Retinal pigment epithelial cell (primary cell): Measurements from ENCODE around the gene TMPRSS3.

Experiments
- DNase-seq: peaks from one replicate; pipeline ENCODE4 v3.0.0-alpha.2; 2010; ENCODE audit warnings: low read depth
- H3K4me3 ChIP-seq: 2 replicates; pipeline ENCODE4 v1.5.1; 2011; ENCODE audit warnings: mild to moderate bottlenecking, low read length, control low read depth, moderate library complexity
- TF ChIP-seq, protein P1 (sequence below): conservative IDR thresholded peaks from 2 replicates; pipeline ENCODE4 v1.5.1; 2011; ENCODE audit warnings: low read depth, low read length, control low read depth, inconsistent platforms

TMPRSS3 gene

DNA sequence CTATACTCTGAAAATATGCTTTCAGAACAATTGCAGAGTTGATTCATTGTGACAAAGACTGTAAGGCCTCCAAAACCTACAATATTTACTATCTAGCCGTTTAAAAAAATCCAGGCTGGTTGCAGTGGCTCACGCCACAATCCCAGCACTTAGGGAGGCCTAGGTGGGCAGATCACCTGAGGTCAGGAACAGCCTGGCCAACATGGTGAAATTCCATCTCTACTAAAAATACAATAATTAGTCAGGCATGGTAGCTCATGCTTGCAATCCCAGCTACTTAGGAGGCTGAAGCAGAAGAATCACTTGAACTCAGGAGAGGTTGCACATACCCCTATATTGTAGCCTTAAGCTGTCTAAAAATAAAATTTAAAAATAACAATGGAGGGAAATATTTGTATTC lies 39.8 kb downstream of the TMPRSS3 start:
- H3K4me3 ChIP-seq: no peak overlapping the region
- DNase-seq: no peak
- TF ChIP-seq, protein P1, sequence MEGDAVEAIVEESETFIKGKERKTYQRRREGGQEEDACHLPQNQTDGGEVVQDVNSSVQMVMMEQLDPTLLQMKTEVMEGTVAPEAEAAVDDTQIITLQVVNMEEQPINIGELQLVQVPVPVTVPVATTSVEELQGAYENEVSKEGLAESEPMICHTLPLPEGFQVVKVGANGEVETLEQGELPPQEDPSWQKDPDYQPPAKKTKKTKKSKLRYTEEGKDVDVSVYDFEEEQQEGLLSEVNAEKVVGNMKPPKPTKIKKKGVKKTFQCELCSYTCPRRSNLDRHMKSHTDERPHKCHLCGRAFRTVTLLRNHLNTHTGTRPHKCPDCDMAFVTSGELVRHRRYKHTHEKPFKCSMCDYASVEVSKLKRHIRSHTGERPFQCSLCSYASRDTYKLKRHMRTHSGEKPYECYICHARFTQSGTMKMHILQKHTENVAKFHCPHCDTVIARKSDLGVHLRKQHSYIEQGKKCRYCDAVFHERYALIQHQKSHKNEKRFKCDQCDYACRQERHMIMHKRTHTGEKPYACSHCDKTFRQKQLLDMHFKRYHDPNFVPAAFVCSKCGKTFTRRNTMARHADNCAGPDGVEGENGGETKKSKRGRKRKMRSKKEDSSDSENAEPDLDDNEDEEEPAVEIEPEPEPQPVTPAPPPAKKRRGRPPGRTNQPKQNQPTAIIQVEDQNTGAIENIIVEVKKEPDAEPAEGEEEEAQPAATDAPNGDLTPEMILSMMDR: no peak

DNA sequence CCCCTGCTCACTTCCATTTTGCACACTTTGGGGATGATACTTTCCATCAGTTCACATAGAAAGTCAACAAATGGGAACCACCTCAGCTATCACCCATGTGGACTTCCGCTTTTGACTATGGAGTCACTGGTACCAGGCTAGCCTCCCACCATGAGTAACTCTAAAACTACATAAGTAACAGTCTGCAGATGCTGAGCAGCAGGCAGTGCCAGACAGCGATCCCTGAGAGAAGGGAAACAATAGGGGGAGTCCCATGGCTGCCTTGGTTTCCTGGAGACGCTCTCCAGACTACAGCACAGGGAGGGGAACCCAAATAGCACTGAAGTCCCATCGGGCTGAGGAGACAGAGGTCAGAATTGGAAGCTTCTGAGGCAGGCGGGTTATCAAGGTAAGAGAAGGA lies 42.2 kb downstream of the TMPRSS3 start:
- H3K4me3 ChIP-seq: no peak overlapping the region
- no peak for DNase-seq
- TF ChIP-seq, protein P1: no peak

DNA sequence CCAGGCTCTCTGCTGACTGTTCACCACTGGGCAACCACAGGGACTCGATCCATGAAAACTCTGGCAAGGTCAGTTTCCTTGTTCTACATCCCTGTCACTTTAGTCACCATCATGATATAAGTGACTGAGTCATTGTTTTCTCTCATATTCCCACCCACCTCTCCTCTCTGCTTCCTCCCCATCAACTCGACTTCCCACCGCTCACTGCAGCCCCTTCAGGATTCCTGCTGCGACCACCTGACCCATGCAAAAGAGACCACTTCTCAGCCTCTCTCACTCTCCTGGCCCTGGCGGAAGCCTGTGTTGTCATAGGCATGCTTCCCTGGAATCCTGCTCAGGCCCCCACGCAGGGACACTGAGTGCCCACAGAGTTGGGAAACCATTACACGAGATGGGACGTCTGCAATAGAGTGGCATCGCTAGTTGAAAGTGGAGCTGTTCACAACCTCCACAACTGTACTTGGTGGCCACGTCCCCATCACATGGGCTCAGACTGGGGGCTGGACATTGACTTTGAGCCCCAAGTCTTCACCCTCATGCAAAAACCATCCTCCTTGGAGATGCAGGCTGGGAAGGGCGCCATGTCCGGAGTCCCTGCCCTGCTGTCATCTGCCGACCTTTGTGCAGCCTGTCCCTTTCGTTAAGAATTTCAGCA lies 43.3 kb downstream of the TMPRSS3 start:
- no peak overlapping the region for H3K4me3 ChIP-seq
- TF ChIP-seq, protein P1: no peak
- no peak for DNase-seq

DNA sequence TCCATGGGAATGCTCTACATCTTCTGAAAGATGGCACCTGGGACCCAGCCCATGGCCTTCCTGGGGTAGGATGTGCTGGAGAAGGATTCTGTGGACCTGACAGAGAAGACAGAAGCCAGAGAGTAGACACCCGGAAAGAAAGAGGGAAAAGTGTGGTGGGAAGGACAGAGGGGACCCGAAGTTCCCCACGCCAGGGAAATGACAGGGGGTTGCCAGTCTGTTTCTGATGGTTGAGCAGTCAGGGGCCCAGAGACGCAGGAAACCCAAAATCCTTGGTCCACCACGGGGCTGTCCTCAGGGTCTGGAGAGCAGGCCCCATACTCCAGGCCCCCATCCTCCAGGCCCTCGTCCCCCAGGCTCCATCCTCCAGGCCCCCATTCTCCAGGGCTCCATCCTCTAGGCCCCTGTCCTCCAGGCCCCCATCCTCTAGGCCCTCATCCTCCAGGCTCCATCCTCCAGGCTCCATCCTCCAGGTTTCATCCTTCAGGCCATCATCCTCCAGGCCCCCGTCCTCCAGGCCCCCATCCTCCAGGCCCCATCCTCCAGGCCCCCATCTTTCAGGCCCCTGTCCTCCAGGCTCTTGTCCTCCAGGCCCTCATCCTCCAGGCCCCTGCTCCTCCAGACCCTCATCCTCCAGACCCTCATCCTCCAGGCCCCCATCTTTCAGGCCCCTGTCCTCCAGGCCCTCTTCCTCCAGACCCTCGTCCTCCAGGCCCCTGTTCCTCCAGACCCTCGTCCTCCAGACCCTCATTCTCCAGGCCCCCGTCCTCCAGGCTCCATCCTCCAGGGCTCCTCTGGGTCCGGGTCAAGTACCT lies 44.0 kb downstream of the TMPRSS3 start:
- DNase-seq: no peak
- no peak overlapping the region for H3K4me3 ChIP-seq
- TF ChIP-seq, protein P1: no peak

DNA sequence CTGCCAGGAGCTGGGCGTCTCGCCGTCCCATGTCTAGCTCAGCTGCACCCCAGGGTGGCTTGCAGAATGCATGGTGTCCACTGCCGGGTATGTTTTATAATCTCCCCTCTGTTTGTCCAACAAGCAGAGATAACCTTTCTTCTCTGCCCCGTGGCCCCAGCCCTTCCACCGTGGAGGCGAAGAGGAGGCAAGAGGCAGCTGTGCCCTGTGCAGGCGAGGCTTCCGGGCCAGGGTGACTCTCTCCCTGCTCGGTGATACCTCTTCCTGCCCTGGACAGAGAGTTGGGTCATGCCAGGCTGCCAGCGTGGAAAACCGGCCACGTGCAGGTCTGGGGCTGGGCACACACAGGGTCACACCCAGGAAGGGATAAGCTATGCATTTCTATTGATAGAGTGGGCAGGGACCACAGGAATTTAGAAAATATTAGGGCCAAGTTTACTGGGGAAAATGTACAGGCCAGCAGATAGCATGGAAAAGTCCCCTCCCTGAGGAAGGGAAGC lies 44.9 kb downstream of the TMPRSS3 start, which contains the start of gene TFF2:
TFF2 (minus strand) TSS at position 68 of the 500 bp plus-strand sequence; CDS start at position 31, 37 bp downstream.
- H3K4me3 ChIP-seq: no peak within 1 kb of the TSS
- no peak for DNase-seq

DNA sequence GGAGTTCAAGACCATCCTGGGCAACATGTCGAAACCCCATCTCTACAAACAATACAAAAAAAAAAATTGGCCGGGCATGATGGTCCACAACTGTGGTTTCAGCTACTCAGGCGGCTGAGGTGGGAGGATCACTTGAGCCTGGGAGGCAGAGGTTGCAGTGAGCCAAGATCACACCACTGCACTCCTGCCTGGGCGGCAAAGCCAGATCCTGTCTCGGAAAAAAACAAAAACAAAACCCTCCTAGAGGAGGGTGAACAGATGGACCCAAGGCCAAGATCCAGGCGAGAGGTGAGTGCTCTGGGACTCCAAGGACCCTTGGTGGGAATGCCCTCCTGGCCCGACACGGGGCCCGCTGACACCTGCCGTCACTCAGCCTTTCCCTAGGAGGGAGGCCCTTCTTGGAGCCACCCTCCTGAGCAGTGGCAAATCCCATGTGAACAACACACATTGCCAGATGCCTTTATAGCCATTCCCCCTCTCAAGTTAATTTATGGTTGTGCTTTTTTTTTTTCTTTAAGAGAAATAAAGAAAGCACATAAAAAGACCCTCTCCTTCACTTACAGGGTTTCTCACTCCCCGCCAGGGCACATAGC lies 45.4 kb downstream of the TMPRSS3 start:
- TF ChIP-seq, protein P1: no peak
- H3K4me3 ChIP-seq: no peak overlapping the region
- no peak for DNase-seq

More for the DNA sequence above, 44.9 kb downstream of the TMPRSS3 start, which contains the start of gene TFF2:
- TF ChIP-seq, protein P1: no peak
